A673 (cell line): ENCODE data around the gene PCIF1.

ENCODE experiments used
- EZH2 ChIP-seq: fragments of 200-600 bp; sonication (generic); IDR thresholded peaks from 2 replicates; pipeline ENCODE4 v1.6.1; 2017; ENCODE audit warnings: borderline replicate concordance, low read depth, mild to moderate bottlenecking, mixed read lengths, antibody characterized with exemption, low read length; ENCODE audit not compliant: poor library complexity, severe bottlenecking
- TF ChIP-seq, protein P1 (sequence below): fragments of 300-800, 200-600 bp; sonication (generic); conservative IDR thresholded peaks from 2 replicates; pipeline ENCODE4 v1.5.1; 2017; ENCODE audit warnings: low read depth, mild to moderate bottlenecking, antibody characterized with exemption, low read length, moderate library complexity, mixed read lengths

DNA sequence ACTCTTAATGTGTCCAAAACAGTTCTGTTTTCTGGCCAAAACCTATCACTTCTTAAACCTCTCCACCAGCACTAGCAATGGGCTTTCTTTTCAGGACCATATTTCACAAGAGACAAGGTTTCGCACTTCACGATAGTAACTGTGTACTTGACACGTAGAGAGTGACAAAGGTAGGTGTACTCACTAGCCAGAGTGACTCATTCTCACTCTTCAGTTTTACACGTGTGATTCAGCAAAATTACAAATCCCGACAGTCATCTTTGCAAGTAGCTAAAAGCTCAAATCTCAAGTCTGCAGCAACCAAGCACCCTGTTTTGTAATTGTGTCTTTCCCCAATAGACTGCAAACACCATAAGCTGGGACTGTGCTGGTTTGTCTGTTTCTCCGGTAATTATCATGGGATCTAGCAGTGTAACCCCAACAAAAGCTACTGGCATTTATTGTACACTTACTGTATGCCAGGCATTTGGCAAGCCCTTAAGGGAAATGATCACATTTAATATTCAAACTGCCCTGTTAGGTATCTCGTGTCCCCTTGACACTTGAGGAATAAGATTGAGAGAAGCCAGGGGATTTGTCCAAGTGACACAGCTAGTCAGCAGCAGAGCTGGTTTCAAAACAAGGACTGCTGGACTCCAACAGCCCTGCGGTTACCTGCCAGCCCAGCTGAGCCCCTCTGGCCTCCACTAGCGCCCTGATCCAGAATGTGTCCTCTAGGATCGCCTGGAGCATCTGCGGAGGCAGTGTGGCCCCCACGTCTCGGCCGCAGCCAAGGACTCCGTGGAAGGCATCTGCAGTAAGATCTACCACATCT, 9.9 kb downstream of the PCIF1 start:
- TF ChIP-seq, protein P1, sequence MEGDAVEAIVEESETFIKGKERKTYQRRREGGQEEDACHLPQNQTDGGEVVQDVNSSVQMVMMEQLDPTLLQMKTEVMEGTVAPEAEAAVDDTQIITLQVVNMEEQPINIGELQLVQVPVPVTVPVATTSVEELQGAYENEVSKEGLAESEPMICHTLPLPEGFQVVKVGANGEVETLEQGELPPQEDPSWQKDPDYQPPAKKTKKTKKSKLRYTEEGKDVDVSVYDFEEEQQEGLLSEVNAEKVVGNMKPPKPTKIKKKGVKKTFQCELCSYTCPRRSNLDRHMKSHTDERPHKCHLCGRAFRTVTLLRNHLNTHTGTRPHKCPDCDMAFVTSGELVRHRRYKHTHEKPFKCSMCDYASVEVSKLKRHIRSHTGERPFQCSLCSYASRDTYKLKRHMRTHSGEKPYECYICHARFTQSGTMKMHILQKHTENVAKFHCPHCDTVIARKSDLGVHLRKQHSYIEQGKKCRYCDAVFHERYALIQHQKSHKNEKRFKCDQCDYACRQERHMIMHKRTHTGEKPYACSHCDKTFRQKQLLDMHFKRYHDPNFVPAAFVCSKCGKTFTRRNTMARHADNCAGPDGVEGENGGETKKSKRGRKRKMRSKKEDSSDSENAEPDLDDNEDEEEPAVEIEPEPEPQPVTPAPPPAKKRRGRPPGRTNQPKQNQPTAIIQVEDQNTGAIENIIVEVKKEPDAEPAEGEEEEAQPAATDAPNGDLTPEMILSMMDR, result no peak
- no peak for TF ChIP-seq EZH2
